PFSK-1 (cell line): ENCODE measurements around the gene UNC119.

Experiments
- POLR2AphosphoS5 ChIP-seq: IDR thresholded peaks from 2 replicates; pipeline ENCODE4 v1.6.1; 2012; ENCODE audit warnings: low read depth, mild to moderate bottlenecking, control low read depth, low read length, moderate library complexity
- REST ChIP-seq, 2 experiments: IDR thresholded peaks; 2 replicates each; pipeline versions ENCODE4 v1.6.1 to v1.8.0; 2011 to 2012; ENCODE audit warnings: low read depth in 2 of 2, low read length in 2 of 2, control low read depth in 1 of 2, inconsistent platforms in 1 of 2, mild to moderate bottlenecking in 1 of 2, moderate library complexity in 1 of 2; ENCODE audit not compliant: insufficient read depth in 1 of 2
- SIN3A ChIP-seq: IDR thresholded peaks from 2 replicates; pipeline ENCODE4 v1.6.1; 2012; ENCODE audit warnings: mild to moderate bottlenecking, low read length, moderate library complexity, borderline replicate concordance; ENCODE audit not compliant: insufficient read depth
- TAF1 ChIP-seq: IDR thresholded peaks from 2 replicates; pipeline ENCODE4 v1.6.1; 2012; ENCODE audit warnings: low read length, control low read depth, borderline replicate concordance; ENCODE audit not compliant: insufficient read depth

- TF ChIP-seq SIN3A (no peak), TAF1 (no peak), REST (IDR thresholded peaks at IDR 0.05; ENCODE audit: insufficient read depth in 1 of 2, low read depth in 2 of 2, low read length in 2 of 2) (no peak), POLR2AphosphoS5 (no peak)
Measured at GRCh38 chr17:28527181-28527681, 25.2 kb downstream of the UNC119 start.
